Activated CD8-positive, alpha-beta memory T cell treated with anti-CD3 and anti-CD28 coated beads, Interleukin-2, amount 50 U/mL, for 24 hours (primary cell): ENCODE measurements around the gene CPSF7.

Experiments used
- DNase-seq: peaks from one replicate; pipeline ENCODE4 v3.0.0-alpha.2; 2020; ENCODE audit errors: extremely low read depth

The CPSF7 gene

GRCh38 chr11:61357233-61357893 is 72.4 kb downstream of the CPSF7 start:
- DNase-seq = no peak

DNA sequence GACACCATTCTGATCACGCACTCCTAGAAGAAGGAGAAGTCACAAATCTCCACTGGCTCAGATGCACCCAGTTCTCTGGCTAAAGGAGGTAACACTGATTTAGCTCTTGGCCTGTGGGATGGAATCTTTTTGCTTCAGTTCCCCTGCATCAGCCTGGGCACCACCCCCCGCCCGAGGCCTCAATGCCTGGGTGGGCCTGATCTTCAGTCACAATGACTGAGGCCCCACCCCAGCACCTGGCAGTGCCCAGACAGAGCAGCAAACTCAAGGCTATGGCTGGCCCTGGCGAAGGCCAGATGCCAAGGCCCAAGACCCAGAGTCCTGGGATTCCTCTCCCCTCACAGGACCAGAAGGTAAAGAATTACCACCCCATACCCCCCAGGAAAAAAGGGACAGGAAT is 73.1 kb downstream of the CPSF7 start:
- DNase-seq = no peak

- no peak for DNase-seq
Measured at GRCh38 chr11:61354208-61354607, 75.6 kb downstream of the CPSF7 start.

DNA sequence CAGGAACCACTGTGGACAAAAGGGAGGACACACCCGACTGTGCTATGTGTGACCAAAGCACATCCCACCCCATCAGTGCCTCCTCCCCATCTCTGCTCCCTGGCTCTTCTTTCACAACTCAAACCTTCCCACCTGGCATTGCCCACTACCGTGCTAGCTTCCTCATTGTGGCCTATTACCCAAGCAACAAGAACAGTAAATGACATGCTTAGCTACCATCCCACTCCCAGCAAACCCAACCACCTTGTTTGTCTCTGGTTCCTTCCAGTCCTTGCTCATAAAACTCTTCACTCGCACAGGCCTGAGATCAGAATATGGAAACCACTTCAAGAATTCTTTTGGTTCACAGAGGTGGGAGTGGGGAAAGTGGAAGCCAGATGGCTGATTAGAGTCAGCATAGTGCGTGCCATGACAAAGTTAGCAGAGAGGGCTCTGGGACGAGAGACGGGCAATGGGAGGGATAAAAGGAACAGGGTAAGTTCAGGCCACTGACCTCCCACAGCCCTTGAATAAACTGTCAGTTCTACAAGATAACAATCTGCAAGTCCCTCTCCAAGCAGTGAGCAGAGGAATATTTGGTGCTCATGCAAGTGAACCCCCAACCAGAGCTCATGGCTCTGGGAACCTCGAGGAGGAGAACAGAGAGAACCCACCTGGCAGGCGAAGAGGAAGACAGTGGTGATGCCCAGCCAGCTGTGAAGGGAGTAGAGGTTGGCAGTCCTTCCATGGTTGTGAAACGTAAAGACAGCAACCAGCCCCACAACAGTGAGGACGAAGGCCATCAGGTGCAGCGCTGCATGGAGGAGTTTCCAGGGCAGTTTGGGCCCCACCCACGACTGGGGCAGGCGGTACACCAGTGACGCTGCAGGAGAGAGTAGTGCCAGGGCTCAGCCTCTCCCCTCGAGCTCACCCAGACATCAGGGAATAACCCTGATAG is 76.4 kb downstream of the CPSF7 start:
- DNase-seq = no peak
